Stimulated activated CD8-positive, alpha-beta memory T cell treated with anti-CD3 and anti-CD28 coated beads, Interleukin-4, amount 100 ng/mL, for 24 hours (primary cell): ENCODE data around the gene TRA2B.

Experiments
- DNase-seq: peaks from one replicate; pipeline ENCODE4 v3.0.0-alpha.2; 2020; ENCODE audit warnings: low read depth

Gene TRA2B

DNA sequence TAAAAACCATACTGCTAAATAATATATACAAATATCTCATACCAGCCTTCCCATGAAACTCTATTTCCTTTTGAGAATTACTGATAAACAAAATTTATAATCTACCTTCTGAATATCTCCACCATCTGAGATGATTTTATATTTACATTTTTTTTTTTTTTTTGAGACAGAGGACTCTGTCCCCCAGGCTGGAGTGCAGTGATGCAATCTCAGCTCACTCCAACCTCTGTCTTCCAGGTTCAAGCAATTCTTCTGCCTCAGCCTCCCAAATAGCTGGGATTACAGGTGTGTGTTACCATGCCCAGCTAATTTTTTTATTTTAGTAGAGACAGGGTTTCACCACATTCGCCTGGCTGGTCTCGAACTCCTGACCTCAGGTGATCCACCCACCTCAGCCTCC is 70.2 kb downstream of the TRA2B start:
- DNase-seq, result no peak

DNA sequence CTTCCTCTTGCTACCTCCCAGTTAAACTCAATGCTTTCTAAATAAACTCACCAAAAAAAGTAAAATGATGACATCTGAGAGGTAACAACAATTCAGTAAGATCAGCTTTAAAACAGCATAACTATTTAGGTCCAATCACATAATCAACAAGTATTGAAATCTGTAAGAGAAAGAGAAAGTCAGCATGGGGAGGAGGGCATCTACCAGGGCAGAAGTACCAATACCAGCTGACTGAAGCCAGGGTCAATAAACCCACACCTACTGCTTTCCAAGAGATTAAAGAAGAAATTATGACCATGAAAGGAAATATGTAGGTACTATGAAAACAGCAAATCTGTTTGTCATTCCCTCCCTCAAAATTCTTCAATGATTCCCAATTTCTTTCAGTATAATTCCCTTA is 70.8 kb downstream of the TRA2B start:
- no peak for DNase-seq

DNA sequence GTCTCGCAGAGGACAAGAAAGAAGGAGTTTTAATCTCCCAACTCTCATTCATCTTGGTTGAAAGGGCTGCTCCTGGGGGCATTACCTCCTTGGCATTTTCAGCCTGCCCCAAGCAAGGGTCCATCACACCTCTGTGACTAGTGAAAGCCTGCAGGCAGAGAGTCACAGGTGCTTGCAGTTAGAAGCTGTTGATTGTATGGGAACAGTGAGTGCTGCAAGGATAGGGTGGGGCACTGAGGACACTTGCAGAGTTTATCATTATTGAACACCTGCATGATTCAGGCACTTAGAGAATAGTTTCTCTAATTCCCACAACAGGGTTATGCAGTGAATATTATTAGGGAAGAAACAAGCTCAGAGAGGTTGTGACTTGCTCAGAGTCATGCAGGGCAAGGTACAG is 71.3 kb downstream of the TRA2B start:
- no peak for DNase-seq
